Spleen (tissue), 11 donors: ENCODE measurements around the gene TTC28. TPM values are rescaled to one million over a fixed set of nuclear protein-coding genes. Genes with fewer than 3 reads are reported as not detected.
"Not testable (repeated sequence)": the region's sequence is repeated elsewhere in the genome, so short reads cannot be mapped to it uniquely, and the experiment has no call there.

Experiments
- DNase-seq: peaks from one replicate; pipeline ENCODE4 v3.0.0-alpha.2; 2020
- H3K27ac ChIP-seq, 8 donors: fragments of 200-600 bp; sonication (generic) in 7 of 8; 1 replicate in 4 of 8; 2 replicates in 4 of 8; pipeline versions ENCODE4 v1.5.0 to v1.8.0; 2016 to 2021; ENCODE audit warnings: inconsistent platforms in 4 of 8, mild to moderate bottlenecking in 4 of 8, moderate library complexity in 1 of 8
- H3K27me3 ChIP-seq, 7 donors: fragments of 200-600 bp; sonication (generic) in 6 of 7; replicated peaks in 1 of 7; 1 replicate in 4 of 7; 2 replicates in 3 of 7; pipeline versions ENCODE4 v1.5.0 to v1.8.0; 2016 to 2021; ENCODE audit warnings: inconsistent platforms in 3 of 7, mild to moderate bottlenecking in 1 of 7
- H3K36me3 ChIP-seq, 6 donors: fragments of 200-600 bp; sonication (generic) in 5 of 6; 1 replicate in 4 of 6; 2 replicates in 2 of 6; pipeline versions ENCODE4 v1.5.0 to v1.8.0; 2016 to 2021; ENCODE audit warnings: inconsistent platforms in 2 of 6
- H3K4me1 ChIP-seq, 6 donors: fragments of 200-600 bp; sonication (generic) in 5 of 6; 1 replicate in 3 of 6; 2 replicates in 3 of 6; pipeline versions ENCODE4 v1.5.0 to v1.8.0; 2016 to 2021; ENCODE audit warnings: inconsistent platforms in 3 of 6
- H3K4me3 ChIP-seq, 8 donors: fragments of 200-600 bp; sonication (generic) in 7 of 8; 1 replicate in 4 of 8; 2 replicates in 4 of 8; pipeline versions ENCODE4 v1.5.0 to v1.8.0; 2016 to 2021; ENCODE audit warnings: inconsistent platforms in 4 of 8, mild to moderate bottlenecking in 4 of 8, moderate library complexity in 2 of 8
- H3K9me3 ChIP-seq, 8 donors: fragments of 200-600 bp; sonication (generic) in 7 of 8; 1 replicate in 4 of 8; 2 replicates in 4 of 8; pipeline versions ENCODE4 v1.5.0 to v1.8.0; 2016 to 2021; ENCODE audit warnings: inconsistent platforms in 4 of 8
- CTCF ChIP-seq, 11 experiments: fragments of 200-600 bp in 7 of 11; fragments of 450-650 bp in 4 of 11; sonication (generic) in 4 of 11; IDR thresholded peaks in 8 of 11; conservative IDR thresholded peaks in 3 of 11; 1 replicate in 7 of 11; 2 replicates in 4 of 11; pipeline versions ENCODE4 v1.4.0 to v1.8.0; 2016 to 2021; ENCODE audit warnings: antibody characterized with exemption in 11 of 11, inconsistent platforms in 4 of 11, mild to moderate bottlenecking in 1 of 11
- POLR2A ChIP-seq, 3 donors: fragments of 450-650 bp; IDR thresholded peaks; one replicate each; pipeline ENCODE4 v1.5.1; 2017; ENCODE audit warnings: antibody characterized with exemption in 3 of 3, mild to moderate bottlenecking in 1 of 3
- POLR2AphosphoS5 ChIP-seq, 3 donors: sonication (generic); formaldehyde crosslinking; IDR thresholded peaks; one replicate each; pipeline ENCODE4 v1.5.1; 2017; ENCODE audit warnings: antibody characterized with exemption in 3 of 3
- WGBS, 5 donors: extraction: QIAGEN DNeasy Blood & Tissue Kit in 3 of 5; methylation state at CpG; one replicate each; pipeline versions ENCODE4 v1.1.5 to v1.1.7; 2013 to 2018; 5-methylcytosine and 5-hydroxymethylcytosine counted together
- intact Hi-C: fragments of 100-400 bp; cut with DNase I; formaldehyde crosslinking; loops from one replicate; pipeline ENCODE4 v1.15.0; 2023; ENCODE audit warnings: low total_unique reads
- polyA plus RNA-seq, 3 donors: library from polyadenylated mRNA; stranded (reverse); fragments of 200-250 nt; gene quantifications; one replicate each; pipeline ENCODE4 v1.2.1, GENCODE V29; 2013
- total RNA-seq, 7 donors: library from RNA; depleted of rRNA in 3 of 7; stranded (reverse); fragments of >200 nt in 3 of 7; fragmentation: NEBNext Ultra II Directional in 4 of 7; extraction: Animal tissue kit (Norgen Biotek cat#: 25700) in 4 of 7; gene quantifications; one replicate each; pipeline versions ENCODE4 v1.1.0 to v1.2.1, GENCODE V29; 2016 to 2021
- donor health status: healthy with polysubstance abuse.
- donor health status: DM: no; HTN: no; CAD: no; lungs with moderate emphysema.
- donor health status: DM: no; HTN: no; CAD: no.
- donor health status: Bipolar disorder and iron deficiency.
- donor health status: healthy.
- donor health status: DM: no; HTN: no; CAD: no.
- donor health status: DM: yes; HTN: yes; CAD: no.

Gene TTC28
- total and polyA plus RNA-seq, 10 donors = 0.62 to 69.0 (median 33.5) TPM

DNA sequence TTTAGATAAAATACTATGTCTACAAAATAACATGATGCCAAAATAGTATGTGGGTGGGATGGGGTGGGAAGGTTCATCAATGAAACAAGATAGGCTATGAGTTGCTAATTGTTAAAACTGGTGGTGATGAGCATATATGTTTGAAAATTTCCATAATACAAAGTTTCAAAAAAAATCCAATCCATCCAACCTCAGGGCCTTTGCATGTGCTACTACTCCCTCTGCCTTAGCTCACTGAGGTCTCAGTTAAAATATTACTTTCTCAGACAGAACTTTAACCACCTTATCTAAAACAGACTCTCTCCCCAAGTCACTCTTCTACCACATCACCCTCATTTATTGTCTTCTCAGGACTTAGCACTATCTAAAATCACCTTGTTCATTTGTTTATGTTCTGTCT lies 201.1 kb downstream of the TTC28 start:
- no peak for TF ChIP-seq POLR2AphosphoS5 (IDR thresholded peaks at IDR 0.05)
- no peak for DNase-seq
- Histone ChIP-seq H3K27ac (no peak overlapping the region), H3K36me3 (no peaks in the 10 kb centered on the region), H3K9me3 (no peaks in the 10 kb centered on the region), H3K4me3 (no peak overlapping the region), H3K27me3 (no peaks in the 10 kb centered on the region), H3K4me1 (no peaks in the 10 kb centered on the region)
- intact Hi-C loops = no loop called here

- Histone ChIP-seq H3K4me3 (no peak overlapping the region), H3K27me3 (no peaks in the 10 kb centered on the region), H3K36me3 (no peaks in the 10 kb centered on the region), H3K9me3 (no peaks in the 10 kb centered on the region), H3K4me1 (no peaks in the 10 kb centered on the region), H3K27ac (no peak overlapping the region)
- intact Hi-C loops = no loop called here
- WGBS, 5 donors = 61 to 94% (median 91%) methylated on average over 1 of the region's 1 CpG
- no peak for DNase-seq
- TF ChIP-seq POLR2AphosphoS5 (IDR thresholded peaks at IDR 0.05) = no peak
- no peak for TF ChIP-seq POLR2A (IDR thresholded peaks at IDR 0.05)
- no peak for TF ChIP-seq CTCF (IDR thresholded peaks at IDR 0.05 in 8 of 11, conservative IDR thresholded peaks at IDR 0.05 in 3 of 11)
These were observed 202.1 kb downstream of the TTC28 start for GRCh38 chr22:28477556-28477955.

DNA sequence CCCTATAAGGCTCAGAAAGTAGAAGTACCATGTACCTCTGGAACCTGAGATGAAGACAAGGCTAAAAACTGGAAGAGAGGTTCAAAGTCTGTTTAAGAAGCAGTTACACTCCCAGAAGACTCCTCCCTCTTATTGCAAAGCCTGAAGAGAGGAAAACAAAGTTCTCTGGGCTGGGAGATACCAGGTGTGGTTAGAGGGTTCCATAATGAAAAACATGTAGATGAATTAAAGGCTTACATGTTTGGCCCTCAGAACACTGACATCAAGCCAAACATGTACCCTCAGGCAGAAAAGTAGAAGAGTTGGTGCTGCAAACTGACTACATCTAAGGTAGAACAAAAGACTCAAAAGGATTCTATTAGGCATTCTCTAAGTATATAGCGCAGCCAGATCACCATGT lies 205.3 kb downstream of the TTC28 start:
- H3K4me1 ChIP-seq = no peaks in the 10 kb centered on the region
- H3K27ac ChIP-seq = no peak overlapping the region
- intact Hi-C loops = no loop called here
- H3K4me3 ChIP-seq = no peak overlapping the region
- no peaks in the 10 kb centered on the region for H3K9me3 ChIP-seq
- TF ChIP-seq POLR2A (IDR thresholded peaks at IDR 0.05) (no peak), POLR2AphosphoS5 (IDR thresholded peaks at IDR 0.05) (no peak), CTCF (IDR thresholded peaks at IDR 0.05 in 8 of 11, conservative IDR thresholded peaks at IDR 0.05 in 3 of 11) (no peak)
- no peaks in the 10 kb centered on the region for H3K36me3 ChIP-seq
- no peak for DNase-seq
- WGBS, 5 donors = 84 to 98% (median 97%) methylated on average over 1 of the region's 1 CpG
- H3K27me3 ChIP-seq = no peaks in the 10 kb centered on the region

DNA sequence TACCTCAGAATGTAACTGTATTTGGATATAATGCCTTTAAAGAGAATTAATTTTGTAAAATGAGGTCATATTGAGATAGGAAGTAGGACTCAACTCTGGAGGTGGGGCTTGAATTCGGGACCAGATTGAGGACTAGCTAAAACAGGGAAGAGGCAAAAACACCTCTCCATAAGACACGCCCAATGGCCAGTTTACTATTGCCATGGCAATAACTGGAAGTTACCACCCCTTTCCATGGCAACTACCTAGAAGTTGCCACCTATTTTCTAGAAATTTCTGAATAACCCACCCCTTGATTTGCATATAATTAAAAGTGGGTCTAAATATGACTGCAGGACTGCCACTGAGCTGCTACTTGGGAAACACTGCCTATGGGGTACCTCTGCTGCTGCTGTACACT lies 206.4 kb downstream of the TTC28 start:
- no peak for TF ChIP-seq POLR2A (IDR thresholded peaks at IDR 0.05)
- TF ChIP-seq POLR2AphosphoS5 (IDR thresholded peaks at IDR 0.05) = no peak
- no peaks in the 10 kb centered on the region for H3K36me3 ChIP-seq
- WGBS, 5 donors = 80 to 87% (median 86%) methylated on average over 2 of the region's 2 CpGs
- H3K4me1 ChIP-seq = no peaks in the 10 kb centered on the region
- intact Hi-C loops = no loop called here
- no peaks in the 10 kb centered on the region for H3K27me3 ChIP-seq
- H3K4me3 ChIP-seq = no peak overlapping the region
- no peak overlapping the region for H3K27ac ChIP-seq
- no peak for DNase-seq
- H3K9me3 ChIP-seq = no peaks in the 10 kb centered on the region

DNA sequence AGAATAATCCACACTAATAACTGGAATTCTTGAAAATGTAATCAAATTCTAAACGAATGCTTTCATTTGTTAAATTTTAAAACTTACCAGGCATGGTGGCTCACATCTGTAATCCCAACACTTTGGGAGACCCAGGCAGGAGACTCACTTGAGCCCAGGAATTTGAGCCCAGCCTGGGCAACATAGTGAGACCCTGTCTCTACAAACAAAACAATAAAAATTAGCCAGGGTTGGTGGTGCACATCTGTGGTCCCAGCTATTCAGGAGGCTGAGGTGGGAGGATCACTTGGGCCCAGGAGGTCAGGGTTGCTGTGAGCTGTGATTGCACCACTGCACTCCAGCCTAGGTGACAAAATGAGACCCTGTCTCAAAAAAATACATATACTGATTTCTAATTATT lies 212.6 kb downstream of the TTC28 start:
- WGBS, 5 donors = 83 to 96% (median 90%) methylated on average over 1 of the region's 1 CpG

DNA sequence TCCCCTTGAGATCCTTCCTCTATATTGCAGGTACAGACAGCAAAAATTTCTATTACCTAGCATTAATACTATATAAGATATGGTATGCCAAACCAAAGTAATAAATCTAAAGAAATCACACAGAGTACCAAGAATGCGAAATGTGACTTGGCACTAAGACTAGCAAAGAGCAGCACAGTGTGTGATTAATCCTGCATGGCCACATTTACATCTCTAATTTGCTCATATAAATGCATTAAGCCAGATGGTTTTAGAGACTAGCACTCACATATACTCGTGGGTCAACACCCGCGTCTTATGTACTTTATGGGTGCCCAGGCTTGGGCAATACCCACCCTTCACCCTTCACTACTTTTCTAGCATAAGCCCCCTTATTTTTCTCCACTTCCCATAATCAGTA lies 213.2 kb downstream of the TTC28 start:
- Histone ChIP-seq H3K4me1 (no peaks in the 10 kb centered on the region), H3K4me3 (no peak overlapping the region), H3K27ac (no peak overlapping the region), H3K36me3 (no peaks in the 10 kb centered on the region), H3K9me3 (no peaks in the 10 kb centered on the region), H3K27me3 (no peaks in the 10 kb centered on the region)
- no peak for DNase-seq
- intact Hi-C loops = no loop called here
- 88 to 95% (median 92%) methylated on average over 4 of the region's 4 CpGs for WGBS, 5 donors
- no peak for TF ChIP-seq POLR2AphosphoS5 (IDR thresholded peaks at IDR 0.05)
- no peak for TF ChIP-seq POLR2A (IDR thresholded peaks at IDR 0.05)
- no peak for TF ChIP-seq CTCF (IDR thresholded peaks at IDR 0.05 in 8 of 11, conservative IDR thresholded peaks at IDR 0.05 in 3 of 11)

More for the DNA sequence above, 212.6 kb downstream of the TTC28 start:
- H3K9me3 ChIP-seq, H3K27me3 ChIP-seq, H3K36me3 ChIP-seq, H3K27ac ChIP-seq, intact Hi-C loops, H3K4me1 ChIP-seq, H3K4me3 ChIP-seq, DNase-seq: not testable (repeated sequence)
